ENCODE results near the gene TNFRSF19.

TNFRSF19 gene

DNA sequence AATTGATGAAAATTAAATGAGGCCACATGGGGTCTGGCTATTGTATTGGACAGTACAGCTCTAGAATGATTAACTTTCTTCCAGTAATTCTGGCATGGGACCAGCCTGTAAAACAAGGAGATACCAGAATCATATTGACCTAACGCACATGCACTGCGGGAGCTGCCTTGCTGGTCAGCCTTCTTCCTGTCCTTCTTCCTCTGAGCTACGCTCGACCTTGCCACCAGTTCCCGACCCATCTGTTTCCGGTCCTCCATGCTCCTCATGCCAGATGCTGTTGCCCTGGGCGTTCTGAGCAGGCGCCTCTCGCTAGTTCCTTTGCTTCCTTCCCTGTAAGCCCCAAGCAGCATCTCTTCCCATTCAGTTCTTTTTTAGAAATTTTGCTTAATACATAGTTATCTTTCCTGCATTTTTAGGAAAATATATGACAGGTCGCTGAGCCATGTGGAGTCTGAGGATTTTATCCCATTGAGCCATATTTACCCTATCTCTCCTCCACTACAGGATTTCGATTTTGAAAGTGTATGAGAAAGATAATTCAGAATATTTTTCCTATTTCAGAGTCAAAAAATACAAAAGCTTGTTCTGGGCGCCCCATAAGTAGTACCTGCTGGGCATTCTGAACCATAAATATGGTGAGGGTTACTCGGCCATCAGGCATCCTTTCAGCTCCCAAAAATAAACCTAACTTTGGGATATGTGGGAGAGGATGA, 38.6 kb downstream of the TNFRSF19 start:
- DNase-seq = no peak

DNA sequence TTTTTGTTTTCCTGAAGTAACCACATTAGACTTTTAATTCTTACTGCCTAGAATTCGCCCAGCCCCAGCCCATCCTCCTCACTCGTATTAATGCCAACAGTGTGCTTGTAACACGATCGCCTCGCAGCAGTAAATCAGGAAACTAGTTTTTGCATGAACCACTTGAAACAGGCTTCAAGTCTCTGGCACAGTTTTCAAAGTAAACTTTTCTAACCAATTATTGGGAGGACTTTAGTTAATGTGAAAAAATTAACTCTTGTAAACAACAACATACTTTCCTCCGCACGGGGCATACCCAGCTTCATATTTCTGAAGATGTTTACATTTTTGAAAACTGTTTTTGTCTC, 39.2 kb downstream of the TNFRSF19 start:
- no peak for DNase-seq

DNA sequence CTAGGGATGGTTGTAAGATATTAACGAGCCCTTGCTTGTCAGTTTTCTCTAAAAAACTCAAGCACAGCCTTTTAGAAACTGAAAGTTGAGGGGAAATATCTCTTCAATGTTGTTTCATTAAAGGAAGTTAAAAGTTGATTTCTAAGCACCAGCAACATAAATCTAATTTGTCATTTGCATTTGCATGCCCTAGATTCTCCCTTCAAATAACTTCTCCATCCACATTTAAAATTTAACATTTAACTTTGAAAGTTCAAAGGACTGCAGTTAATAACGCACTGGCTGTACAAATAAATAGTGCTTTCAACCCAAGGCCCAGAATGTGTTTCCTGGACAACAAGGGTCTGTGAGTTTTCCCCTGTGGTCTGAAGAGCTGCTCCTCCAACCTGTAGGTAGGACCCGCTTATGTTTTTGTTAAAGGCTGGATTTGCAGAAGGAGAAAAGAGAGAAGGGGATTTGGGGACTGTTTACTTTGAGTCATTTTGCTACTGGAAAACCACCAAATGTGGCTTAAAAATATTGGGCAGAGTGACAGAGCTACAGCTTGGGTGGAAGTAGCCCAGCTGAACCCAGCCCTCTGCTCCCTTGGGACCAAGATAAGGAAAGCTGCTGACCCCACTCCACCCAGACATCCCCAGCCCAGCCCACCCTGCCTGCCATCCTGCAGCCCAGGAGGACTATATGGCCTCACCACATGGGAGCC, 39.8 kb downstream of the TNFRSF19 start:
- DNase-seq = no peak

DNA sequence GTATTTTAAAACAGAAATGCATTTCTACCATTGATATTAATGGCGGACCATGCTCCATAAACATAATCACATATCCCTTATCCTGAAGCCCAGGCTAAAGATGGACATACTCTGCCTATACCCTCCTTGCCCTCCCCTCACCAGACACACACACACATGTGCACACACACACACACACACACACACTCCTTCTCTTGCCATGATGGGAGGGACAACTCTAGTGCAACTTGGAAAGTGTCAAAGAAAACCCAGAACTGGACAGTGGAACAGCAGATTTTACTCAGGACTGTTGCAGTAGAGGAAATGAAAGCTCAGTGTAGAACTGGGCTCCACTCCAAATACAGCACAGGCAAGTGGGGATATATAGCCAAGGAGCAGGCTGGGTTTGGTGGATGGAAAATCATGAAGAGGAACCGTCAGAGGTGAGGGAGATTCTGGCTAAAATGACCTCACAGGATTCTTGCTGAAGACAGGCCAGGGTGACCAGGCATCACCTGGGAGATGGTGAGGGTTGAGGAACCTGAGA, 40.8 kb downstream of the TNFRSF19 start:
- DNase-seq = no peak

DNA sequence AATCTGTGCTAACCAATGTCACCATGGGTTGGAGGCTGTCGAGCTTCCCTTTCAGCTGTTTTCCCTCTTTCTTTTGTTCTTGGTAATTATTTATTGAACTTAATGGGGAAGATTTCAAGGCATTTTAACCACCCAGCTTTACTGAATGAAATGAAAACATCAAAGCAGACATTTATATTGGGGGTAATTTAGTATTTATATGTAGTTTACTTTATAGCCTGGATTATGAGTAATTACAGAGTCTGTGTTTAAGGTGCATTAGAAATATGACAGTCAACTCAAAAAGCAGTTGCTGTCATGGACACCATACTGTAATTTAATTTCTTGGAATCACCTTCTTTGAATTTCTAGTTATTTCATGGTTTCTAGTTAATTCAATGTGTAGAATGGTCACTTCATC, 42.0 kb downstream of the TNFRSF19 start:
- no peak for DNase-seq

DNA sequence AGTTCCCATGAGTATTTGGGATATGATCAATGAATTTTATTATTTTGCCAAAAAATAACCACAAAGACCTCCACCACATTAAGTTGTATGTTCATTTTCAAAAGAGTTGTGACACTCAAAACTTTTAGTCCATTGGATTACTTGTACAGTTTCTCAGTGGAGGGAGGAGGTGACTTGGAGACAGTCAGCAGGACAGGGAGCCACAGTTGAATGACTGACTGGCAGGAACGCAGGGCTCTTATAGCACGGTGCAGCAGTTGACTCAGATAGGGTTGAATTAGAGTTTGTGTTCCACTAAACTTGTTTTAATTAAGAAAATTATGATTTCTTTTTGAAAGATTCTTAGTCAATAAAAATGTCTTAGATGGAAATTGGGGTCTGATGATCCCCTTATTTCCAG, 42.5 kb downstream of the TNFRSF19 start:
- DNase-seq = no peak

DNA sequence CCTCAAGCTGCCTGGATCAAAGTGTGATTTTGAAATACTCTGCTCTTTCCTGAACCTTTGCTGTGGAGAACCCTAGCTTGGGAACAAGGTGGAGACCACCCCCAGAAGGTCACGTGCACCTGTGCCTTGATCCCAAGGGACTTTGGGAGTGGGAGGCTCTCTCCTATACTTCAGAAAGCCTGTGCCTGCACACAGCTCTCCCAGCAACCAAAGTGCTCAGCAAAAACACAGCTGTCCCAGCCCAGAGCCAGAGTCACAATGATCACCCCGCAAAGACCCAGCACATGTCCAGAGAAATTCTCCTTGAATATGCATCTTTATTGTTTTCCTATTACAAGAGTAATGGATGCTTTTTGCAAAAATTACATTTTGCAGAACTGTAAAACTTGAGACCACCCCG, 43.4 kb downstream of the TNFRSF19 start:
- no peak for DNase-seq

DNA sequence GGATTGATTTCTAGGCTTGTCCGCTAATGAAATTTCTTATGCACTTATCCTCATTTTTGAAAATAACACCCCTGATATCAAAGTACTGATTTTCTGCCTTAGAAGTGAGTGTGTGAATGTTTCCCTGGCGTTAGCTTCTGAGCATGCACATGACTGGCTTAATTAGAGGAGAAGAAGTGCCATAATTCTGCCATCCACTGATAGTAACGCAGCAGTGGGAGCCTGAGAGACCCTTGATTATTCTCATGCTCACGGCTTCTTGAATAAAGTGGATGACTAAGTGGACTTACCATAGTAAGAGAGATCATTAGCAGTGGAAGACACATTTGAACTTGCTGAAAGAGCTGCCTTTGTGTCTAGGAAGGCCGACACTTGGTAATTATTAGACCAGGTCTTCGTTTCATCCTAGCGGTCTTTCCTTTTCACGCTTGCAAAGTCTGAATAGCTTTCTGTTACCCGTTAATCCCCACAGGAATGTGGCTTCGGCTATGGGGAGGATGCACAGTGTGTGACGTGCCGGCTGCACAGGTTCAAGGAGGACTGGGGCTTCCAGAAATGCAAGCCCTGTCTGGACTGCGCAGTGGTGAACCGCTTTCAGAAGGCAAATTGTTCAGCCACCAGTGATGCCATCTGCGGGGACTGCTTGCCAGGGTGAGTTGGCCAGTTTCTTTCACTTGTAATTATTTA, 45.3 kb downstream of the TNFRSF19 start:
- no peak for DNase-seq

DNA sequence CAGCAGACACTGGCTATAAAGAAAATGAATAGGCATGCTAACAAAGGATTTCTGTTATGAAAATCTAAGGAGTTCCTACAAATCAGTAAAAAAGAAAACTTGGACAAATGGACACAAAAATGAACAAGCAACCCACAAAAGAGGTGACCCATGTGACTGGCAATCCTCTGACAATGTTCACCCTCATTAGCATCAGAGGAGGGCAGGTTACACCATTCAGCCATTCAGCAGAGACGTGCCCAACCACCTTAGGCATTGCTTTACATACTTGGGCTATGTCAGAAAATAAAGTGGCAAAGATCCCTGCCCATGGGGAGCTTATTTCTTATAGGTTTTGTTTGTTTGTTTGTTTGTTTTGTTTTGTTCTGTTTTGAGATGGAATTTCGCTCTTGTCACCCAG, 46.0 kb downstream of the TNFRSF19 start:
- DNase-seq = no peak

DNA sequence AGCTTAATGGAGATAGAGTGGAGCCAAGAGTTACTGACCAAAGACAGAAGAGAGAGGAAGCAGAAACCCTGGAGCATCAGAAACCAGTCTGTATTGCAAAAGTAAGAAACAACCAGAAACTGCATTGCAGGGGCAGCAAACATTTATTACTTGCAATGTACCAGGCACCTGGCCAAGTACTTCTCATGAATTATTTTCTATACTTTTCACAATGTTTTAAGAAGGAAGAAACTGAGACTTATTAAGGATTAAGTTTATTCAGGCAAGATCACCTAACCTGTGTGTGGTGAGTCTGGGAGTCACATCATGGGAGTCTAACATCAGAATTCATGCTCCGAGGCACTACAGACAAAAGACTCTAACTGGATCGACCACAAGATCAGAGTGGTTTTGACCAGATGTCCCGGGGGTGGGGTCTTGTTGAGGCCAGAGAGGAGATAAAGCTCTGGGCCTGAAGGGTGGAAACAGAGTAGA, 47.4 kb downstream of the TNFRSF19 start:
- no peak for DNase-seq

DNA sequence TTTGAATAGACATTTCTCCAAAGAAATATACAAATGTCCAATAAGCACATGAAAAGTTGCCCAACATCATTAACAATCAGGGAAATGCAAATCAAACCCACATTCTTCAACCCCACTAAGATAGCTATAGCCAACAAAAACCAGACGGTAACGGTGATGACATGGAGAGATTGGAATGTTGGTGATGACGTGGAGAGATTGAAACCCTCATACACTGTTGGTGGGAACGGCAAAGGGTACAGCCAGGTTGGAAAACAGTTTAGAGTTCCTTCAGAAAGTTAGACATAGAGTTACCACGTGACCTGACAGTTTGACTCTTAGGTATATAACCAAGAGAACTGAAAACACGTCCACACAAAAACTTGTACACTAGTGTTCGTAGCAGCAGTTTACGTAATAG, 48.1 kb downstream of the TNFRSF19 start:
- DNase-seq = no peak

DNA sequence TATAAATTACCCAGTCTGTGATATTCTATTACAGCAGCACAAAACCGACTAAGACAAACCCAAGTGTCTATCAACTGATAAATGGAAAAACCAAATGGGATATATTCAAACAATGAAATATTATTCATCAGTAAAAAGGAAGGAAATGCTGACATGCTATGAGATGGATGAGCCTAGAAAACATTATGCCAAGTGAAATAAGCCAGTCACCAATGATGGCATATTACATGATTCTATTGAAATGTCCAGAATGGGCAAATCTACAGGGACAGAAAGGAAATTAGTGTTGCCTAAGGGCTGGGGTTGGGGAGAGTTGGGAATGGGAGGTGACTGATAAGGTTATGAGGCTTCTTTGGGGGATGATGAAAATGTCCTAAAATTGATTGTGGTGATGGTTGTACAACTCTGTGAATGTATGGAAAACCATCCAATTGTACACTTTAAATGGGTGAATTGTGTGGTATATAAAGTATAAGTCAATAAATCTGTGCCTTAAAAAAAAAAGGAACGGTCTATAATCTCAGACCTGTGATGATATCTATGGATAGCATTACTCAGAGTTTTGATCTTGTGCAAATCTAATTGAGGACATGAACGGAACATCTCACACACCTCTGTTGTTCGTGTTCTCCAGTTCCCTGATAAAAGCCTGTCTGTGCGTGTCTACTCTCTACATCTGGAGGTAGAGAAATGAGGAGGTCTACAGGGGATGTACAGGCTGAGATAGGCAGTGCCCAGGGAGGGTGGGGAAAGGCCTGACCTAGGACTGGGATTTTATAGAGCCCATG, 49.0 kb downstream of the TNFRSF19 start:
- no peak for DNase-seq

DNA sequence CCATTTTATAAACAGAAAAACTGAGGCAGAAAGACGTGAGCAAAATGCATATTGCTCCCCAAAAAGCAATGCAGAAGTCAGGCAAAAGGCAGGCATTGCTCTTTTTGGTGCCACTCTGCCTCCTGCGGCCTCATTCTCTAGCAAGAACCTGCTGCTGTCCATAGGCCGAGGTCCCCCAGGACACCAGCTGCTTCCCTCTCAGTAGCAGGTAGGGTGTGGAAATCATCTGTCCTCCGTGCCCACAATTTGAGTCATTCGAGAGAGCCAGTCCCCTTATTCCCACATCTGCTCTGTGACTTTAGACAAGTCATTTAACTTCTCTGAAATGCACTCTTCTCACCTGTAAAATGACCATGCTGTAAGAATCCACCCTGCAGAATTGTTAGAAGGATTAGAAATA, 50.0 kb downstream of the TNFRSF19 start:
- DNase-seq = no peak

DNA sequence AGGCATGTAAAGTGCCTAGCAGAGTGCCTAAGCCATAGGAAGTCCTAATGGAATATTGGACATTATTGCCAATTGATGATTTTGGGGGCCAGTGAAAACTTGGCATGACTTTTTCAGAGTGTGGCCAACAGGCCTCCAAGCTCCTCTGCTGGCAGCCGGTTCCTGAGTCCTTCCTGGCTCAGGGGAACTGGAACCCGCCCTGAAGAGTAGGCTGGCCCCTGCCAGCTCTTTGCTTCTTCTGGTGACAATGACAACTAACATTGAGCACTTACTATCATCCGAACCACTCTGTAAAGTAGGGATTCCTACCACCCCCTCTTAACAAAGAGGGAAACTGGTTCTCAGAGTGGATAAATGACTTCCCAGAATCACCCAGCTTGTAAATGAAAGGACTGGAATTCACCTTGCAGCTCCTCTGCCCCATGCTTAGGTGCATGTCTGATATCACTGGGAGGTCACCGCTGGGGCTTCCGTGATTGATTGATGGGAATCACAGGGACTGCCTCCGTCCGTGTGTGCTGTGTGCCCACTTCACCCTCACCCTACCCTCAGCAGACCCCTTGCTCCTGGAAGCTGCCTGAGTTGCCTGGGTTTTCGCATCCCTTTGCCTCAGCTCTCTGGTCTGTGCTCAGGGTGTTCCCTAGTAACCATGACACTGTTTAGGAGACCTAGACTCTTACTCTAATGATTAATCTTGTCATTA, 50.6 kb downstream of the TNFRSF19 start:
- DNase-seq = no peak

DNA sequence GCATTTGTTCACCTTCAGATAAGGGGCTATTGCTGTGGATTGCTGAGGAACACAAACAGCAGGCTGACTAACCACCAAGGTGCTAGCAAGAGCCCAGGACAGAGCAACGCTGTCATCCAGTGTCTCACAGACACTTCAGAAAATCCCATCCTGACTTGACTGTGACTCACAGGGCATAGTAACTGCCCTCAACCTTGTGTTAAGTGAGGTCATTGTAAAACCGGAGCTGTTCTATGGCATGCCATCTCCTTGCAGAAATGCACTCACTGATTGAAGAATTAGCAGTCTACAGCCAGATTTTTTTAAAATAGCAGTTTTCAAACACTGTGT, 51.1 kb downstream of the TNFRSF19 start:
- DNase-seq = peak; percentile 42

DNA sequence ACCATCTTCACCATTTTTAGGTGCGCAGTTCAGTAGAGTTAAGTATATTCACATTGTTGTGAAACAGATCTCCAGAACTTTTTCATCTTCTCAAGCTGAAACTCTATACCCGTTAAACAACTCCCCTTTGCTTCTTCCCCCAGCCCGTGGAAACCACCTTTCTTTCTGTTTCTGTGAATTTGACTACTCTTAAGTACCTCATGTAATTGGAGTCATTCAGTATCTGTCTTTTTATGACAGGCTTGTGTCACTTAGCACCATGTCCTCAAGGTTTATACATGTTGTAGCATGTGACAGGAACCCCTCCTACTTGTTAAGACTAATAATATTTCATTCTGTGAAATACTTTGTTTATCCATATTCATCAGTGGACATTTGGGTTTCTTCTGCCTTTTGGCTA, 52.8 kb downstream of the TNFRSF19 start:
- DNase-seq = peak; percentile 4

DNA sequence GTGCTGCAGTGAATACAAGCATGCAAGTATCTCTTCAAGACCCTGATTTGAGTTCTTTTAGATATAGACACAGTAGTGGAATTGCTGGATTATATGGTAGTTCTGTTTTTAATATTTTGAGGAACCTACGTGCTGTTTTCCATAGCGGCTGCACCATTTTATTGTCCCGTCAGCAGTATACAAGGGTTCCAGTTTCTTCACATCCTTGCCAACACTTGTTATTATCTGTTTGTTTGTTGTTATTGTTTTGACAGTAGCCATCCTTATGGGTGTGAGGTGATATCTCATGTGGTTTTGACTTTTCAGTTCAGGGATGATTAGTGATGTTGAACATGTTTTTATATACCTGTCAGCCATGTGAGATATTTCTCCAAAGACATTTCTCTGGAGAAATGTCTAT, 53.2 kb downstream of the TNFRSF19 start:
- DNase-seq = no peak

DNA sequence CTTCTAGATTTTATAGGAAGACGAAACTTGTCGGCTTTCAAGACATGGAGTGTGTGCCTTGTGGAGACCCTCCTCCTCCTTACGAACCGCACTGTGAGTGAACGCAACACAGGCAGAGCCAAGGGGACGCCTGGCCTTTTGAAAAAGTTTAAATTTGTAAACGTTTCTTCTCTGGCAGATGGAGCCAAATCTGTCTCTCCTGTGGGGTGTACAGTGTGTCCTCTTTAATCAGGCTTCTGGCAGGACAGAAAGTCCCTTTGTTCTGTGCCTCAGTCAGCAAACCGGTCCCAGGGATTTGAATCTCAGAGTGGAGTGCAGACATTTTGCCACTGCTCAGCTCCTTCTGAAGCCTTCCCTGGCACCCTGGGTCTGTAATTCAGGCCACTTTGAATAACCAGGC, 56.5 kb downstream of the TNFRSF19 start:
- DNase-seq = no peak

DNA sequence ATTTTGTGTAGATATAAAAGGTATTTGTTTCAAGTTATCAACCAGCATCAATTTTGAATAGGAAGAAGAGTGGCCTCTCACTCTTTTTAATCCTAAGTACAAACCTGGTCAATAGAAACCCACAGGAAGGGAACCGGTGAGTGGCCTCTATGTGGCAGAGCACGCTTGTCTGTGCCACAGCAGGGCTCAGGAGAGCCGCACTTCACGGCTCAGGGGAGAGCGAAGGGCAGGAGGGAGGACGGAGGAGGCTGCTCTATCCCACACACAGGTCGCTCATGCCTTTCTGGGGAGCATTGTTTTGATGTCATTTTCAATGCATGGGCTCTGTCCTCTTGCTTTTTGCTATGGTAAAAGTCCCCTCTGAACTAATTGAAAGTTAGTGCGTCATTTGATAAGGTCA, 57.2 kb downstream of the TNFRSF19 start:
- DNase-seq = no peak

DNA sequence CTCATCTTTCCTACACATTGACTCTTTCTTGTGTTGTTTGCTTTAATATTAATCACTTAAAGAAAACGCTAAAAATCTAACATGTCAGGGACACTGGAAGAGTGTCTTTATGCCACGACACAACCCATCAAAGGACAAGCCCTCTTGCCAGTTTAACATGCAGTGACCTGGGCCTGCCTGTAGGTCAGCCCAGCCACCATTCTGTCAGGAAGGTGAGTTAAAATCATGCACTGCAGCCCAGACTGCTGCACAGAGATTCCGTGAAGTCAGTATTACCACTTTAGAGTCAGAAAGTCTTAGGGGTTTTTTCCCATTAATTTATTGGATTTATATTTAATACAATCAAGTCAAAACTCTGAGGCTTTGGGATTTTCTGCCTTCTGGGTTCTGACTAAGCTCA, 58.0 kb downstream of the TNFRSF19 start:
- no peak for DNase-seq

DNA sequence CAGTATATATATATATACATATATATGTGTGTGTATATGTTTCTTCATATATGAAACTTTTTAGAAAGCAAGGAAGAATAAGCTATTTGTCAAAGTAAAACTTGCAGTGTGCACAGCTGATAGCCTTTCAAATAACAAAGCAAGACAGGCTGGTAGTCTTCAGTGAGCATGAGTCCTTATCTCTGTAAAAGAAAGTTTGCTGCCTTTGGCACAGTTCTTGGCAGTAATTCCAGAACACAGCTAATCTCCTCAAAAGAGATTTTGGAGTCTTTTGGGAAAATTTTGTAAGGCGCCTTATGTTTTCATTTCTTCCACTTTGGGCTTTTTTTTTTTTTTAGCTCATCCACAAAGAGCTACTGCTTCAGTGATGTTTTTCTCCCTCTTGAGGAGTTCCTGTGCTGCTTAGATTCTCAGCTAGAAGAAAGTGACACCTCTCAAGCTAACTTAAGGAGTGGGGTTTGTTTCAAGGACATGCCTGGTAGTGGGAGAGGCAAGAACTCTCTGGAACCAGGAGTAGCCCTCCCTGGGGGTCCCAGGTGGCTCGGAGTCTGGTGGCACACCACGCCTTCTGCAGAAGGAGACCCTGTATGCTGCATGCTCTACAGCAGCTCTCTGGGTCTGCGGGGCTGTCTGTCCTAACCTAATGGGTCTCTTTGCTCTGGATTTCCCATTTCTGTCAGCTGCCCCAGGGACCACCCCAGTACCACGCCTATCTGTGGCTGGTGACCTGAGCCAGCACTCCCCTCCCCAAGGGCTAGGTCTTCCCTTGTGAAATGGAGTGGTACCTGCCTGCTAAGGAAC, 58.8 kb downstream of the TNFRSF19 start:
- DNase-seq = no peak

All from activated CD4-positive, alpha-beta T cell treated with anti-CD3 and anti-CD28 coated beads for 48 hours (primary cell).